Neuronal stem cell (in vitro differentiated cells): ENCODE results near the gene SLC22A17.

Experiments
- DNase-seq: peaks from one replicate; pipeline ENCODE4 v3.0.0-alpha.2; 2013; ENCODE audit warnings: low spot score
- H2AFZ ChIP-seq: one replicate; pipeline ENCODE4 v1.6.1; 2013; ENCODE audit warnings: mild to moderate bottlenecking, low read length, inconsistent platforms
- H2AK5ac ChIP-seq: 2 replicates; pipeline ENCODE4 v1.6.1; 2013; ENCODE audit warnings: low read depth, mild to moderate bottlenecking, inconsistent platforms, low read length, moderate library complexity, mixed read lengths
- H2BK120ac ChIP-seq: 2 replicates; pipeline ENCODE4 v1.6.1; 2013; ENCODE audit warnings: low read depth, mild to moderate bottlenecking, inconsistent platforms, low read length, moderate library complexity, mixed read lengths
- H2BK12ac ChIP-seq: one replicate; pipeline ENCODE4 v1.6.1; 2013; ENCODE audit warnings: low read length, inconsistent platforms
- H2BK15ac ChIP-seq: 2 replicates; pipeline ENCODE4 v1.6.1; 2013; ENCODE audit warnings: mild to moderate bottlenecking, low read length, inconsistent platforms, mixed read lengths
- H2BK5ac ChIP-seq: one replicate; pipeline ENCODE4 v1.6.1; 2013; ENCODE audit warnings: inconsistent platforms, mild to moderate bottlenecking, low read length, moderate library complexity
- H3K14ac ChIP-seq: one replicate; pipeline ENCODE4 v1.6.1; 2013; ENCODE audit warnings: low read length, inconsistent platforms
- H3K18ac ChIP-seq: 2 replicates; pipeline ENCODE4 v1.6.1; 2013; ENCODE audit warnings: low read length, inconsistent platforms
- H3K23ac ChIP-seq: 2 replicates; pipeline ENCODE4 v1.6.1; 2013; ENCODE audit warnings: low read depth, mild to moderate bottlenecking, mixed read lengths, low read length, inconsistent platforms; ENCODE audit not compliant: poor library complexity
- H3K27ac ChIP-seq: replicated peaks from 3 replicates; pipeline ENCODE4 v1.5.1; 2013; ENCODE audit warnings: low read length, inconsistent platforms
- H3K27me3 ChIP-seq, 3 experiments: 2 replicates each; pipeline ENCODE4 v1.6.1; 2013; ENCODE audit warnings: low read length in 3 of 3, mild to moderate bottlenecking in 2 of 3, inconsistent platforms in 1 of 3, low read depth in 1 of 3, mixed read lengths in 1 of 3, moderate library complexity in 1 of 3; ENCODE audit not compliant: control insufficient read depth in 3 of 3, insufficient read depth in 3 of 3
- H3K36me3 ChIP-seq, 2 donors: replicated peaks in 1 of 2; 2 replicates each; pipeline ENCODE4 v1.6.1; 2013; ENCODE audit warnings: low read length in 2 of 2; ENCODE audit not compliant: control insufficient read depth in 2 of 2, insufficient read depth in 2 of 2
- H3K4ac ChIP-seq: 2 replicates; pipeline ENCODE4 v1.6.1; 2013; ENCODE audit warnings: inconsistent platforms, mild to moderate bottlenecking, low read length, moderate library complexity
- H3K4me1 ChIP-seq, 2 donors: 1 replicate in 1 of 2; 2 replicates in 1 of 2; pipeline ENCODE4 v1.6.1; 2013; ENCODE audit warnings: low read length in 2 of 2, low read depth in 1 of 2; ENCODE audit not compliant: control insufficient read depth in 2 of 2, insufficient read depth in 1 of 2
- H3K4me2 ChIP-seq: one replicate; pipeline ENCODE4 v1.6.1; 2013; ENCODE audit warnings: mild to moderate bottlenecking, low read length, inconsistent platforms; ENCODE audit not compliant: insufficient read depth, poor library complexity, severe bottlenecking
- H3K4me3 ChIP-seq, 2 donors: 2 replicates each; pipeline ENCODE4 v1.5.1; 2013; ENCODE audit warnings: low read length in 2 of 2, mild to moderate bottlenecking in 2 of 2, inconsistent platforms in 1 of 2, moderate library complexity in 1 of 2
- H3K79me1 ChIP-seq: one replicate; pipeline ENCODE4 v1.6.1; 2013; ENCODE audit warnings: low read depth, mild to moderate bottlenecking, inconsistent platforms, low read length, moderate library complexity
- H3K9ac ChIP-seq: one replicate; pipeline ENCODE4 v1.6.1; 2013; ENCODE audit warnings: mild to moderate bottlenecking, low read depth, low read length, inconsistent platforms; ENCODE audit not compliant: poor library complexity
- H3K9me3 ChIP-seq, 2 donors: replicated peaks in 1 of 2; 2 replicates each; pipeline versions ENCODE3 to v1.6.1; 2013; ENCODE audit warnings: low read length in 2 of 2, mild to moderate bottlenecking in 2 of 2, inconsistent platforms in 1 of 2, low read depth in 1 of 2, mixed read lengths in 1 of 2, moderate library complexity in 1 of 2; ENCODE audit not compliant: control insufficient read depth in 2 of 2, insufficient read depth in 1 of 2
- H4K8ac ChIP-seq: one replicate; pipeline ENCODE4 v1.6.1; 2013; ENCODE audit warnings: low read depth, mild to moderate bottlenecking, inconsistent platforms, low read length, moderate library complexity
- H4K91ac ChIP-seq: one replicate; pipeline ENCODE4 v1.6.1; 2013; ENCODE audit warnings: low read length, low read depth, mild to moderate bottlenecking, inconsistent platforms; ENCODE audit not compliant: poor library complexity
- WGBS, 2 donors: extraction: QIAGEN DNeasy Blood & Tissue Kit; methylation state at CpG; one replicate each; pipeline ENCODE4 v1.1.7; 2013; ENCODE audit warnings: missing lambda C conversion rate in 2 of 2, mixed read lengths in 1 of 2; ENCODE audit not compliant: insufficient read length in 2 of 2, insufficient replicate concordance in 1 of 2; ENCODE audit errors: extremely low coverage in 2 of 2; 5-methylcytosine and 5-hydroxymethylcytosine counted together

SLC22A17 gene

GRCh38 chr14:23299211-23299957 is 53.3 kb downstream of the SLC22A17 start:
- no peak overlapping the region for H4K91ac ChIP-seq
- H4K8ac ChIP-seq, result no peak overlapping the region
- no peak overlapping the region for H3K4me2 ChIP-seq
- no peaks in the 10 kb centered on the region for H3K79me1 ChIP-seq
- H3K18ac ChIP-seq, result no peak overlapping the region
- no peak overlapping the region for H3K4me3 ChIP-seq
- H3K9ac ChIP-seq, result no peak overlapping the region
- H2AFZ ChIP-seq, result no peak overlapping the region
- H3K4me1 ChIP-seq, result peaks cover 3 to 21% of the 10 kb centered on the region in 2 donors
- peaks cover 3 to 29% of the 10 kb centered on the region in 2 donors for H3K36me3 ChIP-seq
- H3K9me3 ChIP-seq, result no peaks in the 10 kb centered on the region
- H2BK120ac ChIP-seq, result no peak overlapping the region
- no CpG with 5 or more reads among the region's 2 CpGs for WGBS, 2 donors
- no peak for DNase-seq
- H3K4ac ChIP-seq, result no peak overlapping the region
- no peak overlapping the region for H3K14ac ChIP-seq
- no peak overlapping the region for H2BK5ac ChIP-seq
- H2AK5ac ChIP-seq, result no peak overlapping the region
- H3K27ac ChIP-seq, result no peak overlapping the region
- H3K23ac ChIP-seq, result no peak overlapping the region
- no peaks in the 10 kb centered on the region for H3K27me3 ChIP-seq
- no peak overlapping the region for H2BK12ac ChIP-seq
- H2BK15ac ChIP-seq, result no peak overlapping the region

- DNase-seq, result no peak
- no peak overlapping the region for H3K14ac ChIP-seq
- H3K4me3 ChIP-seq, result no peak overlapping the region
These were observed 54.9 kb downstream of the SLC22A17 start for GRCh38 chr14:23297611-23298277.

GRCh38 chr14:23297096-23297495 is 55.6 kb downstream of the SLC22A17 start:
- Histone ChIP-seq H3K14ac (no peak overlapping the region), H4K91ac (no peak overlapping the region), H3K4me2 (no peak overlapping the region), H3K18ac (no peak overlapping the region), H3K9ac (no peak overlapping the region), H3K27me3 (no peaks in the 10 kb centered on the region), H3K4ac (no peak overlapping the region), H2BK5ac (no peak overlapping the region), H3K79me1 (no peaks in the 10 kb centered on the region), H2BK120ac (no peak overlapping the region), H3K23ac (no peak overlapping the region), H2AK5ac (no peak overlapping the region), H3K4me3 (no peak overlapping the region), H3K36me3 (peaks cover 3 to 29% of the 10 kb centered on the region in 2 donors), H4K8ac (no peak overlapping the region), H3K9me3 (no peaks in the 10 kb centered on the region), H3K27ac (no peak overlapping the region), H2AFZ (no peak overlapping the region), H2BK15ac (no peak overlapping the region), H2BK12ac (no peak overlapping the region), H3K4me1 (peaks cover 3 to 21% of the 10 kb centered on the region in 2 donors)
- no CpG with 5 or more reads among the region's 7 CpGs for whole genome bisulfite sequencing, 2 donors
- DNase-seq, result no peak

More at GRCh38 chr14:23297611-23298277, 54.9 kb downstream of the SLC22A17 start:
- Histone ChIP-seq H4K91ac (no peak overlapping the region), H3K79me1 (no peaks in the 10 kb centered on the region), H3K27me3 (no peaks in the 10 kb centered on the region), H4K8ac (no peak overlapping the region), H2AFZ (no peak overlapping the region), H2AK5ac (no peak overlapping the region), H2BK120ac (no peak overlapping the region), H2BK12ac (no peak overlapping the region), H3K9ac (no peak overlapping the region), H3K27ac (no peak overlapping the region), H3K4ac (no peak overlapping the region), H2BK15ac (no peak overlapping the region), H3K36me3 (peaks cover 3 to 29% of the 10 kb centered on the region in 2 donors), H3K4me1 (peaks cover 3 to 21% of the 10 kb centered on the region in 2 donors), H2BK5ac (no peak overlapping the region), H3K4me2 (no peak overlapping the region), H3K18ac (no peak overlapping the region), H3K9me3 (no peaks in the 10 kb centered on the region), H3K23ac (no peak overlapping the region)
- no CpG with 5 or more reads among the region's 7 CpGs for WGBS, 2 donors
